Measurements from ENCODE around the gene BIRC6.

BIRC6 gene

GRCh38 chr2:32377928-32378327 lies 21.1 kb downstream of the BIRC6 start:
- no peak for DNase-seq
- no peaks in the 10 kb centered on the region for H3K4me1 Mint-ChIP-seq
- peaks cover 12% of the 10 kb centered on the region for H3K9me3 Mint-ChIP-seq
- H3K27ac Mint-ChIP-seq, result no peak overlapping the region
- peaks cover 40% of the 10 kb centered on the region for H3K36me3 Mint-ChIP-seq (ENCODE audit: low read depth)
- no peak overlapping the region for H3K4me3 Mint-ChIP-seq
- H3K27me3 Mint-ChIP-seq (ENCODE audit: low read depth, poor library complexity), result no peaks in the 10 kb centered on the region
- no peak for TF ChIP-seq CTCF (IDR thresholded peaks at IDR 0.05)

GRCh38 chr2:32379352-32379751 lies 22.5 kb downstream of the BIRC6 start:
- TF ChIP-seq CTCF (IDR thresholded peaks at IDR 0.05), result no peak

GRCh38 chr2:32383858-32384257 lies 27.0 kb downstream of the BIRC6 start:
- Mint-ChIP-seq H3K4me3 (no peak overlapping the region), H3K27ac (no peak overlapping the region), H3K36me3 (ENCODE audit: low read depth) (peaks cover 35% of the 10 kb centered on the region), H3K4me1 (no peaks in the 10 kb centered on the region), H3K9me3 (no peaks in the 10 kb centered on the region), H3K27me3 (ENCODE audit: low read depth, poor library complexity) (no peaks in the 10 kb centered on the region)
- no peak for TF ChIP-seq CTCF (IDR thresholded peaks at IDR 0.05)
- DNase-seq, result no peak

More at GRCh38 chr2:32379352-32379751, 22.5 kb downstream of the BIRC6 start:
- DNase-seq, result no peak
- H3K4me1 Mint-ChIP-seq, result no peaks in the 10 kb centered on the region
- H3K27ac Mint-ChIP-seq, result no peak overlapping the region
- H3K4me3 Mint-ChIP-seq, result no peak overlapping the region
- H3K9me3 Mint-ChIP-seq, result peaks cover 3% of the 10 kb centered on the region
- no peaks in the 10 kb centered on the region for H3K27me3 Mint-ChIP-seq (ENCODE audit: low read depth, poor library complexity)
- peaks cover 32% of the 10 kb centered on the region for H3K36me3 Mint-ChIP-seq (ENCODE audit: low read depth)

GRCh38 chr2:32384529-32384928 lies 27.7 kb downstream of the BIRC6 start:
- H3K9me3 Mint-ChIP-seq, result no peaks in the 10 kb centered on the region
- no peak for TF ChIP-seq CTCF (IDR thresholded peaks at IDR 0.05)

GRCh38 chr2:32386739-32387138 lies 29.9 kb downstream of the BIRC6 start:
- H3K36me3 Mint-ChIP-seq (ENCODE audit: low read depth), result peaks cover 42% of the 10 kb centered on the region
- TF ChIP-seq CTCF (IDR thresholded peaks at IDR 0.05), result no peak
- no peak for DNase-seq
- H3K27ac Mint-ChIP-seq, result no peak overlapping the region
- H3K4me1 Mint-ChIP-seq, result no peaks in the 10 kb centered on the region
- no peaks in the 10 kb centered on the region for H3K27me3 Mint-ChIP-seq (ENCODE audit: low read depth, poor library complexity)
- no peak overlapping the region for H3K4me3 Mint-ChIP-seq
- no peaks in the 10 kb centered on the region for H3K9me3 Mint-ChIP-seq

More at GRCh38 chr2:32384529-32384928, 27.7 kb downstream of the BIRC6 start:
- Mint-ChIP-seq H3K4me3 (no peak overlapping the region), H3K36me3 (ENCODE audit: low read depth) (peaks cover 40% of the 10 kb centered on the region), H3K27ac (no peak overlapping the region), H3K4me1 (no peaks in the 10 kb centered on the region), H3K27me3 (ENCODE audit: low read depth, poor library complexity) (no peaks in the 10 kb centered on the region)
- DNase-seq, result no peak

GRCh38 chr2:32399221-32399620 lies 42.4 kb downstream of the BIRC6 start:
- TF ChIP-seq CTCF (IDR thresholded peaks at IDR 0.05), result no peak
- H3K27ac Mint-ChIP-seq, result no peak overlapping the region
- DNase-seq, result no peak
- no peak overlapping the region for H3K4me3 Mint-ChIP-seq
- H3K4me1 Mint-ChIP-seq, result no peaks in the 10 kb centered on the region
- peaks cover 44% of the 10 kb centered on the region for H3K36me3 Mint-ChIP-seq (ENCODE audit: low read depth)
- no peaks in the 10 kb centered on the region for H3K27me3 Mint-ChIP-seq (ENCODE audit: low read depth, poor library complexity)
- no peaks in the 10 kb centered on the region for H3K9me3 Mint-ChIP-seq

All from nephron progenitor cell (in vitro differentiated cells).